ENCODE measurements around the gene MICALL2. TPM values are rescaled to one million over a fixed set of nuclear protein-coding genes. Genes with fewer than 3 reads are reported as not detected.
"Not testable (repeated sequence)": the region's sequence is repeated elsewhere in the genome, so short reads cannot be mapped to it uniquely, and the experiment has no call there.

The MICALL2 gene
- total RNA-seq, 2 donors from 2014 or later: 2.0 to 2.1 TPM

DNA sequence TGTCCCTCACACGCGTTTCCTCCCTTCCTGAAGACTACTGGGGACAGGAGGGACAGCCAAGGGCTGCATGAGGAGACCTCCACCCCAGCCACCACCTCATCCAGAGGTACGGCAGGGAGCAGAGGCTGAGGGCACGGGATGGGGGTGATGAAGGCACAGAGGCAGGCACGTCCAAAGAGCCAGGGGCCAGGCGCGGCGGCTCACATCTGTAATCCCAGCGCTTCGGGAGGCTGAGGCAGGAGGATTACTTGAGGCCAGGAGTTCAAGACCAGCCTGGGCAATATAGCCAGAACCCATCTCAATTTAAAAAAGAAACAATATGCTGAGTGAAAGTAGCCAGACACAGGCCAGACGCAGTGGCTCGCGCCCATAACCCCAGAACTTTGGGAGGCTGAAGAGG is 3.3 kb downstream of the MICALL2 start:
- H3K27me3 Mint-ChIP-seq: no peaks in the 10 kb centered on the region
- no peaks in the 10 kb centered on the region for H3K9me3 Mint-ChIP-seq
- ATAC-seq (no peak), DNase-seq (ENCODE audit: low spot score) (no peak)
- H3K27ac Mint-ChIP-seq: no peak overlapping the region
- H3K4me1 Mint-ChIP-seq (ENCODE audit: low read depth in 2 of 2): peaks cover 4 to 7% of the 10 kb centered on the region in 2 donors
- no peak overlapping the region for H3K4me3 Mint-ChIP-seq
- no peaks in the 10 kb centered on the region for H3K36me3 Mint-ChIP-seq

DNA sequence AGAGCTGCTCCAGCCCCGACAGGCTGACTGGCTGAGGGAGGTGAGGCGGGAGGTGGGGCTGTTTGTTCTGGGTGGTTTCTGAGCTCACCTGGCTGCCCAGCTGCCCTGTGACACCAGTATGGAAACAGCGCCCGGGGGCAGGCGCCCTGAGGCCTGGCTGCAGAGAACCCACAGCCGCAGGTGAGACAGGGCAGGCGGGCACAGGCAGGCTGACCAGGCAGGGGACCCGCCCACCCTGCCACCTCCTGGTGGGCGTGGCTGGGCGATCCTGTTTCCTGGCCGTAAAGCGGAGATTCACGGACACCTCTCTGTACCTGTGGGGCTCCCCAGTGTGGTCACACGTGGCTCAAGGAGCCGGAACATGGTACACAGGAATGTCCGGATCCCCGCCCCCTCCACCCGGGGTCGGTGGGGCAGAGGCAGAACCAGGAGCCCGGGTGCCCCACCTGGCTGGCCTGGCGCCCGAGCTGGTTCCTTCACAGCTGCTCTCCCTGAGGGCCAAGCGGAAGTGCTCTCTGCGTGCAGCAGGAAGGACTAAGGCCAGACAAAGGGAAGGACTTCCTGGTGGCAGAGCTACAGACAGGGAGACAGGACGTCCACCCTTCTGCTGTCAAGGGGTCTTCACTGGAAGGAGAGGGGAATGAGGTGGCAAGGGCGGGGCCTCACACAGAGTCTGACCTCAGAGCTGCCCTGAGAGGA is 3.9 kb downstream of the MICALL2 start:
- H3K36me3 Mint-ChIP-seq: no peaks in the 10 kb centered on the region
- ATAC-seq: no peak
- peaks cover 3 to 4% of the 10 kb centered on the region in 2 donors for H3K4me1 Mint-ChIP-seq (ENCODE audit: low read depth in 2 of 2)
- H3K27ac Mint-ChIP-seq: no peak overlapping the region
- DNase-seq (ENCODE audit: low spot score): no peak
- H3K9me3 Mint-ChIP-seq: no peaks in the 10 kb centered on the region
- H3K4me3 Mint-ChIP-seq: no peak overlapping the region
- no peaks in the 10 kb centered on the region for H3K27me3 Mint-ChIP-seq

- Mint-ChIP-seq H3K4me3 (no peak overlapping the region), H3K36me3 (no peaks in the 10 kb centered on the region), H3K27me3 (no peaks in the 10 kb centered on the region), H3K9me3 (no peaks in the 10 kb centered on the region), H3K4me1 (ENCODE audit: low read depth in 2 of 2) (peaks cover 0 to 3% of the 10 kb centered on the region in 2 donors), H3K27ac (no peak overlapping the region)
- DNase-seq (ENCODE audit: low spot score) (no peak), ATAC-seq (no peak)
Observed at GRCh38 chr7:1454542-1454941, 4.7 kb downstream of the MICALL2 start.

DNA sequence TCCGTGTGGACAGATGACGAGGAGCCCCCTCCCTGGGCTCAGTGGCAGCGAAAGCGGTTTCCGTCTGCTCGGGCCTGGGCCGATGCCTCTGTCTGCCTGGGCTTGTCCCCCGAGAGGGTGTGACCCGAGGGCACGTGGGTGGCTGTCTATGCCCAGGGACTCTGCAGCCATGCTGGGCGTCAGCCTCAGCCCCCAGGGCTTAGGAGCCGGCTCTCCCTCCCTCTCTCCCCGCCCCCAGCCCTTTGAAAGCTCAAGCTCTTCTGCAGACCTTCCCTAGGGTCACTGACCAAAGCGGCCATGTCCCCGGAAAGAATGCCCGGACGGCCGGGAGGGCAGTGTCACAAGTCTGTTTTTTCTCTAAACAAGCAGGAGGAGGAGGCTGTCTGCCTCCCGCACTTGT is 7.1 kb downstream of the MICALL2 start:
- no peaks in the 10 kb centered on the region for H3K27me3 Mint-ChIP-seq
- H3K4me3 Mint-ChIP-seq: no peak overlapping the region
- H3K27ac Mint-ChIP-seq: no peak overlapping the region
- H3K9me3 Mint-ChIP-seq: no peaks in the 10 kb centered on the region
- no peaks in the 10 kb centered on the region for H3K4me1 Mint-ChIP-seq (ENCODE audit: low read depth in 2 of 2)
- no peaks in the 10 kb centered on the region for H3K36me3 Mint-ChIP-seq
- ATAC-seq (no peak), DNase-seq (ENCODE audit: low spot score) (no peak)

- H3K27me3 Mint-ChIP-seq: no peaks in the 10 kb centered on the region
Observed at GRCh38 chr7:1450987-1451386, 8.3 kb downstream of the MICALL2 start.

DNA sequence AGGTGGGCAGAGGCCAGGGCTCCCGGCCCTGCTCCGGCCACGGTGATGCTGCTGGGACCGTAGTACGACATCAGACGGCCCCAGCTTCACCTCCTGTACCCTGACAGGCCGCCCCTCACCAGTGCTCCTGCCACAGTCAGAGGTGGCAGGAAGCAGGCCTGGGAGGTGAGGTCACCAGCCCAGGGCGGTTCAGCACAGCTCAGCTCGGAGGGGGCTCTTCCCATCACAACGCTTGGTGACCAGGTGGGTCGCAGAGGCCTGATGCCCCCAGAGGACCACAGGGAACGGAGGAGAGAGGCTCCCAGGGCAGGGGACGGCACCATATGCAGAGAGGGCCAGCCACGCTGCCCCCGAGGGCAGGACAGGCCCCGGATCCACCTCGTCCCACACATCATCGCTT is 8.8 kb downstream of the MICALL2 start:
- ATAC-seq (no peak), DNase-seq (ENCODE audit: low spot score) (no peak)
- Mint-ChIP-seq H3K27me3 (no peaks in the 10 kb centered on the region), H3K4me1 (ENCODE audit: low read depth in 2 of 2) (no peaks in the 10 kb centered on the region), H3K9me3 (no peaks in the 10 kb centered on the region), H3K27ac (no peak overlapping the region), H3K4me3 (no peak overlapping the region), H3K36me3 (no peaks in the 10 kb centered on the region)

More at GRCh38 chr7:1450987-1451386, 8.3 kb downstream of the MICALL2 start:
- no peak overlapping the region for H3K4me3 Mint-ChIP-seq
- H3K4me1 Mint-ChIP-seq (ENCODE audit: low read depth in 2 of 2): no peaks in the 10 kb centered on the region
- no peaks in the 10 kb centered on the region for H3K9me3 Mint-ChIP-seq
- H3K27ac Mint-ChIP-seq: no peak overlapping the region
- no peak for DNase-seq (ENCODE audit: low spot score)
- no peak for ATAC-seq
- no peaks in the 10 kb centered on the region for H3K36me3 Mint-ChIP-seq

GRCh38 chr7:1449951-1450350 is 9.3 kb downstream of the MICALL2 start:
- Mint-ChIP-seq H3K36me3 (no peaks in the 10 kb centered on the region), H3K9me3 (no peaks in the 10 kb centered on the region), H3K27me3 (no peaks in the 10 kb centered on the region), H3K27ac (no peak overlapping the region), H3K4me1 (ENCODE audit: low read depth in 2 of 2) (no peaks in the 10 kb centered on the region), H3K4me3 (no peak overlapping the region)
- ATAC-seq: no peak
- DNase-seq (ENCODE audit: low spot score): no peak

- Mint-ChIP-seq H3K36me3 (no peaks in the 10 kb centered on the region), H3K9me3 (no peaks in the 10 kb centered on the region)
- DNase-seq (ENCODE audit: low spot score): no peak
Observed at GRCh38 chr7:1449501-1449900, 9.8 kb downstream of the MICALL2 start.

GRCh38 chr7:1448958-1449357 is 10.3 kb downstream of the MICALL2 start:
- no peaks in the 10 kb centered on the region for H3K36me3 Mint-ChIP-seq
- no peaks in the 10 kb centered on the region for H3K27me3 Mint-ChIP-seq
- DNase-seq (ENCODE audit: low spot score): no peak
- no peak for ATAC-seq
- no peak overlapping the region for H3K4me3 Mint-ChIP-seq
- H3K9me3 Mint-ChIP-seq: no peaks in the 10 kb centered on the region
- no peak overlapping the region for H3K27ac Mint-ChIP-seq
- no peaks in the 10 kb centered on the region for H3K4me1 Mint-ChIP-seq (ENCODE audit: low read depth in 2 of 2)

More at GRCh38 chr7:1449501-1449900, 9.8 kb downstream of the MICALL2 start:
- no peak for ATAC-seq
- no peak overlapping the region for H3K4me3 Mint-ChIP-seq
- H3K4me1 Mint-ChIP-seq (ENCODE audit: low read depth in 2 of 2): no peaks in the 10 kb centered on the region
- H3K27ac Mint-ChIP-seq: no peak overlapping the region
- H3K27me3 Mint-ChIP-seq: no peaks in the 10 kb centered on the region

- DNase-seq (ENCODE audit: low spot score): no peak
- Mint-ChIP-seq H3K36me3 (no peaks in the 10 kb centered on the region), H3K27me3 (no peaks in the 10 kb centered on the region), H3K4me1 (ENCODE audit: low read depth in 2 of 2) (no peaks in the 10 kb centered on the region), H3K4me3 (no peak overlapping the region), H3K27ac (no peak overlapping the region), H3K9me3 (no peaks in the 10 kb centered on the region)
- no peak for ATAC-seq
Observed at GRCh38 chr7:1447551-1448244, 11.6 kb downstream of the MICALL2 start.

GRCh38 chr7:1447112-1447511 is 12.2 kb downstream of the MICALL2 start:
- ATAC-seq (no peak), DNase-seq (ENCODE audit: low spot score) (no peak)
- no peaks in the 10 kb centered on the region for H3K36me3 Mint-ChIP-seq
- H3K27me3 Mint-ChIP-seq: no peaks in the 10 kb centered on the region
- no peaks in the 10 kb centered on the region for H3K4me1 Mint-ChIP-seq (ENCODE audit: low read depth in 2 of 2)
- H3K27ac Mint-ChIP-seq: no peak overlapping the region
- no peaks in the 10 kb centered on the region for H3K9me3 Mint-ChIP-seq
- H3K4me3 Mint-ChIP-seq: no peak overlapping the region

GRCh38 chr7:1446620-1447032 is 12.6 kb downstream of the MICALL2 start:
- Mint-ChIP-seq H3K27me3 (no peaks in the 10 kb centered on the region), H3K4me1 (ENCODE audit: low read depth in 2 of 2) (no peaks in the 10 kb centered on the region), H3K27ac (no peak overlapping the region), H3K4me3 (no peak overlapping the region), H3K36me3 (no peaks in the 10 kb centered on the region), H3K9me3 (no peaks in the 10 kb centered on the region)
- DNase-seq (ENCODE audit: low spot score) (no peak), ATAC-seq (no peak)

- not testable (repeated sequence) for H3K4me3 Mint-ChIP-seq; H3K9me3 Mint-ChIP-seq; H3K4me1 Mint-ChIP-seq (ENCODE audit: low read depth in 2 of 2); H3K27ac Mint-ChIP-seq; ATAC-seq; H3K36me3 Mint-ChIP-seq; H3K27me3 Mint-ChIP-seq; DNase-seq (ENCODE audit: low spot score)
Observed at GRCh38 chr7:1446026-1446425, 13.2 kb downstream of the MICALL2 start.

GRCh38 chr7:1445341-1445740 is 13.9 kb downstream of the MICALL2 start:
- Mint-ChIP-seq H3K36me3 (no peaks in the 10 kb centered on the region), H3K27ac (no peak overlapping the region), H3K9me3 (no peaks in the 10 kb centered on the region), H3K27me3 (no peaks in the 10 kb centered on the region), H3K4me1 (ENCODE audit: low read depth in 2 of 2) (no peaks in the 10 kb centered on the region), H3K4me3 (no peak overlapping the region)
- no peak for ATAC-seq
- no peak for DNase-seq (ENCODE audit: low spot score)
